ENCODE measurements around the gene CROCC2. TPM values are rescaled to one million over a fixed set of nuclear protein-coding genes. Genes with fewer than 3 reads are reported as not detected.
A peak's percentile ranks its signal among the peaks of the same experiment; 100 is the strongest.

Gene CROCC2
- total and polyA plus RNA-seq, 2 of the 13 experiments (the other 11 are each of a cell fraction or from before 2014, with no cell fraction given) = not detected

- TF ChIP-seq GRHL1 (CRISPR knock-in tag; conservative IDR thresholded peaks at IDR 0.05) = no peak
- peak; percentile 52; the same call in 1 of the 2 replicates for TF ChIP-seq ZNF672 (CRISPR knock-in tag; IDR thresholded peaks at IDR 0.05)
- no peak; the same call in 1 of the 2 replicates for TF ChIP-seq ZNF780A (CRISPR knock-in tag; IDR thresholded peaks at IDR 0.05)
- peak; percentile 59; the same call in 1 of the 2 replicates for TF ChIP-seq PPARG (CRISPR knock-in tag; conservative IDR thresholded peaks at IDR 0.05)
- no peak for TF ChIP-seq ZBTB14 (CRISPR knock-in tag; IDR thresholded peaks at IDR 0.05)
- TF ChIP-seq ZBED4 (CRISPR knock-in tag; IDR thresholded peaks at IDR 0.05; ENCODE audit: borderline replicate concordance) = no peak
- no peak for TF ChIP-seq SNAPC4 (CRISPR knock-in tag; IDR thresholded peaks at IDR 0.05)
- TF ChIP-seq POLR2G (IDR thresholded peaks at IDR 0.05; ENCODE audit: low read depth, low read length) = no peak
- no peak; the same call in 1 of the 2 replicates for TF ChIP-seq THRA (CRISPR knock-in tag; IDR thresholded peaks at IDR 0.05; ENCODE audit: borderline replicate concordance)
- TF ChIP-seq ZNF136 (CRISPR knock-in tag; IDR thresholded peaks at IDR 0.05; ENCODE audit: low read depth) = no peak
- TF ChIP-seq ZKSCAN1 (IDR thresholded peaks at IDR 0.05; ENCODE audit: low read length) = no peak
- no peak for TF ChIP-seq TIGD3 (CRISPR knock-in tag; IDR thresholded peaks at IDR 0.05; ENCODE audit: borderline replicate concordance)
These were observed 9.1 kb upstream of the CROCC2 start (continued) for GRCh38 chr2:240896871-240897692.

All from HepG2 (cell line).